ENCODE measurements around the gene AGBL1.

Gene AGBL1

GRCh38 chr15:86333819-86334218 is 254.1 kb downstream of the AGBL1 start:
- no peak for DNase-seq

DNA sequence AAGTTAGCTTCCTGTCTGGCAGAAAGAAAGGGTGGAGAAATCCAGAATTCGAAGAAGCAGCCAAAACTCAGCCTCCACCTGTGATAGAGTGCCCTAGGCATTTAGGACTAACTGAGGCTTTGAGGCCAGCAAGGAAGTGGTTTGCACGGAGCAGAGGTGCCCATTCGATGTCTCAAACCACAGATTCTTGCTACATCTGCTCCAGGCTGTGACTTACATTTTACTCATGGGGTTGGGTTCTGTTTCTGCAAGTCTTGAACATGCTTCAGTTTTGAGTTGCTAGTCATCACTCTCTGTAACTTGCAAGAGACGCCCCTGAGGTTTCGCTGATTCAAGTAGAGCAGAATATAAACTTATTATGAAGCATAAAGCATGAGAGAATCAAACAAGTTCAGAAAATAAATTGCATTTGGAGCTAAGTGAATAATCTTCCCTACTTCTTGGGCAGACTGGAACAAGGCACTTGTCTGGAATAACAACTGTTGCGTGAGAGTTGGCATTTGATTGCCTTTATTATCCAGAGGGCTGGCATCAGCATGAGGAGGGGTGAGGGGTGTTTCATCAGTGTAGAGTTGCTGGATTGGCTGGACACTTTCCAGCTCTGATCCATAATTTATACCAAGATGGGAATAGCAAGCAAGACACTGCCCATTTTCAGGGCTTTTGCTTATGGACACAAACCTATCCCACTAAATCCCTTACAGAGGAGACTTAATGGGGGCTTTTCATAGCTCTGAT is 256.5 kb downstream of the AGBL1 start:
- DNase-seq = no peak

DNA sequence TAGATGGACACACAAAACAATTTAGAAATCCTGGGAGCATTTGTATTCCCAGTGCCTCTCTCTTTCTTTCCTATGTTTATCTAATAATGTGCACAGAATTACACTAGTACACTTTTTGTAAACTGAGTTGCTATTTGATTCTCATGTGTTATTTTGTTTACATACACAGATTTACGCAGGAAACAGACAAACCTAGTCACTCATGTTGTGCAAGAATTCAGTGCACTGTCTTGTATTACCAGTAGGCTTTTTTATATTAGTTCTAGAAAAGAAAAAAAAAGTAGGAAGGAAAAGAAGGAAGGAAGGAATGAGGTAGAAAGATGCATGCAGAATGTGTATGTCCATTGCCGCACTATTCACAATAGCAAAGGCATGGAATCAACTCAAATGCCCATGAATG is 257.4 kb downstream of the AGBL1 start:
- no peak for DNase-seq

- no peak for DNase-seq
Observed at GRCh38 chr15:86347245-86347644, 267.6 kb downstream of the AGBL1 start.

- no peak for DNase-seq
Observed at GRCh38 chr15:86349565-86349964, 269.9 kb downstream of the AGBL1 start.

- DNase-seq = no peak
Observed at GRCh38 chr15:86353213-86353612, 273.5 kb downstream of the AGBL1 start.

- no peak for DNase-seq
Observed at GRCh38 chr15:86355361-86355760, 275.7 kb downstream of the AGBL1 start.

DNA sequence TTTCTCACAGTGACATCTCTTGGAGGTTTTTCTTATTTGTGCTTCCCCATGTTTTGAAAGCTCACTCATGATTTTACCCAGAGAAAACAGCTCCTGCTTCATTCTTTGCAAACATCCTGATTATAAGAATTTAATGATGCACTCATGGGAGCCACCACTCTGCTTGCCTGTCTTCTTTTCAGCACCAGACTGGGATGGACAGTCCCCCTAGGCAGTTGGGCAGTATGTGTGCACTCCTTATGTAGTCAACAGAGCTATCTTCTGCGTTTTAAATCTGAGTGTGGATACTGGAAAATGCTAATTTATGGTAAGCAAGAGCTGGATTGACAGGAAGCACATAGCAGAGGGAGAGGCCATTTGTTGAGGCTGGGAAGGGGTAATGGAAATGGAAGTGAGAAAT is 276.1 kb downstream of the AGBL1 start:
- no peak for DNase-seq

DNA sequence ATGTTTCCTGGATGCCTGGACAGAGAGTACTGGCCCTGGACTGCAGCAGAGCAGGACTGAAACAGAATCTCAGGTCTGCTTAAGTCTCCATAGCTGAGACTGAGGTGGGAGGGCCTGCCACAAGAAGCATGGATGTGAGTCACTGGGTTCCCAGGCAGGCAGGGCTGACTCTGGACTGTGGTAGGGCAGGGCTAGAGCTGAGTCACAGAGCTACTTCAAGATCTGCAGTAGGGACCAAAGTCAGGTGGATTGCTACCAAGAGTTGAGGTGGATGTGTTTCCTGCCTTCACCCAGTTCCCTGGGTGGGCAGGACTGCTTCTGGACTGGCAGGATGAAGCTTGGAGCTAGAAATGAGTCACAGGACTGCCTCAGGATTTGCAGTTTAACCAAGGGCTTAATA is 282.9 kb downstream of the AGBL1 start:
- no peak for DNase-seq

DNA sequence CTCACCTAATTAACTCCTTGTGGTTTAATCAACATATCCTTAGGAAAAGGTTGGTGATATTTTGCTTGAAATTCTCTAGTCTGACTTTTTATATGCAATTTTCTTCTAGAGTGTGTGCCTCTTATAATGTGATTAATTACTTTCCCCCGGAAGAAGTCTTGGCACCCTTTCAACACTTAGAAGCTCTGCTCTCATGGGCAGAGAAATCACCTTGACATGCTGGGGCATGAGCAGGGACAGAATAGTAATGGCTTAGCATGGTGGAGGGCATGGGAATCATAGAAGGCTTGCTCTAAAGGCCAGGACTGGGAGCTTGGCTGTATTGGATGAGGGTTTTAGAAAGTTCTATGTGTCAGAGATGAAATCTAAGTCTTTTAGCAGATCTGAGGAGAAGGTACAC is 293.5 kb downstream of the AGBL1 start:
- no peak for DNase-seq

DNA sequence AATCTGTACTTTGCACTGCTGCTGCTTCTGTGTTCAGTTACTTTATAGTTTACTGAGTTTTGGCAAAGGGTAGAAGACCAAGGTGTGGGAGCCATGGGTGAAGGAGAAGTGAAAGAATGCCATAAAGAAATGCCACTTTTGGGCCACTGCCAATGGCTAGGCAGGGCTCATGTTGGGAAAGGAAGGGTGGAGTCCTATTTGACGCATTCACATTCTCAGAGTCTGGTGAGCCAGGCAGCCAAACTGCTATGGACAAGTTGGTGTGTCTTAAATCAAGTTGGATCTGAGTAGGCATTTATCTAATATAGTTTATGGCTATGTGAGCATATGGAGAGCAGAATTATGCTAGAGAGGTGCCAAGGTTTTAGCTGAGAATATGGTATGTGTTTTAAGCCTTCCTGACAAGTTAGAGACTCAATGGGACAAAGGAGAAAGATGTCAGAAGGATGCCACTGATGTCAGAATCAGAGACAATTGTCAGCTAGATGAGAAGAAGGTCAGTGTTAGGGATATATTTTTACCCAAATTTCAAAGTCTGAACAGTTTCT is 296.1 kb downstream of the AGBL1 start:
- DNase-seq = no peak

- DNase-seq = no peak
Observed at GRCh38 chr15:86377914-86378313, 298.2 kb downstream of the AGBL1 start.

DNA sequence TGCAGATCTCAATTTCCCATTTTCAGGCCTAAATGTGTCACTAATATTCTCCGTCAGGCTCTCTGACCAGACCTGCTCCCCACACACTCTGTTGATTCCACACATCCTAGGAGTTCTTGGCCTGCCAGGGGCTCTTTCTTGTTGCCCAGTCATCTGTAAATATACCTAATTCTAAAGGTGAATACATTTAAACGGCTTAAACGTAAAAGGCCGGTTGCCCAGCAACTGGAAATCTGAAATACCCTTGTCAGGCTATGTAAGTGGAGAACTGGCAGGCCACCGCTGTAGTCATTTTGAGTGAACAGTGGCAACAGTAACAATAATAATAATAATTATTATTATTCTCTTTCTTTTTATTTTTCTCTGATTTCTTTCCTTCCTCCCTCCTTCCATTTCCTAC is 302.7 kb downstream of the AGBL1 start:
- DNase-seq = no peak

DNA sequence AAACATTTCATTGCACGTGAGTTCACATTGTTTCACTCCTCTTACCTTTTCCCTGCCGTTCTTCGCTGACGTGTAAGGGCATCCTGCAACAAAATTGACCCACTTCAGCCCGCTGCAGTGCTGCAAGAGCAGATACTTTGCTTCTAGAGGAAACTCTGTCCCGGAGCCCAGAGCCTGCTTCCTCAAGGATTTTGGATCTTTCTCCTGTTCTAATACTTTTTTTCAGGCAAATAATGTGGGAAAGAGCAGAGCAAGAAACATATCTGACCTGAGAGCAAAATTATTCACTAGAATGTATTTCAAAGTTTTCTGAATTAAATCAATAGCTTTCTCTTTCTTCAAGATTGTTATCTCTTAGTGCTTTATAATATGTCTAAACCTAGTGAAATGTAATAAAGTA is 303.9 kb downstream of the AGBL1 start:
- no peak for DNase-seq

DNA sequence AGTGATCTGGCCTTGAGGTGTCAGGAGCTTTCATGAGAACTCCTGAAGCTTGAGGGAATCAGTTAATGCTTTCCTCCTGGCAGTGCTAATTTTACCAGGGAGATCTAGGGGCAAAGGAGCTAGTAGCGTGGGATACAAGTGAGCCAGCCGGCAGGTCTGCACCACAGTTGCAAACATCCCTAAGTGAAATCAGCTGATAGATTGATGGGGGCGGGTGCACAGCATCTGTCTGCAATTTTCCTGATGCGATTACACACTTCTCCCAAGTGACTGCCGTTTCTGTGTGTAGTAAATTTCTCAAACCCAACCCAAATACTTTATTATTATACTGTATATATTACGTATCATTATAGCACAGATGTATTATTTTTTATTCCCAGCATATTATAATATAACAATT is 304.5 kb downstream of the AGBL1 start:
- no peak for DNase-seq

- DNase-seq = no peak
Observed at GRCh38 chr15:86392296-86392695, 312.6 kb downstream of the AGBL1 start.

GRCh38 chr15:86392874-86393273 is 313.2 kb downstream of the AGBL1 start:
- no peak for DNase-seq

GRCh38 chr15:86394866-86395265 is 315.2 kb downstream of the AGBL1 start:
- DNase-seq = no peak

DNA sequence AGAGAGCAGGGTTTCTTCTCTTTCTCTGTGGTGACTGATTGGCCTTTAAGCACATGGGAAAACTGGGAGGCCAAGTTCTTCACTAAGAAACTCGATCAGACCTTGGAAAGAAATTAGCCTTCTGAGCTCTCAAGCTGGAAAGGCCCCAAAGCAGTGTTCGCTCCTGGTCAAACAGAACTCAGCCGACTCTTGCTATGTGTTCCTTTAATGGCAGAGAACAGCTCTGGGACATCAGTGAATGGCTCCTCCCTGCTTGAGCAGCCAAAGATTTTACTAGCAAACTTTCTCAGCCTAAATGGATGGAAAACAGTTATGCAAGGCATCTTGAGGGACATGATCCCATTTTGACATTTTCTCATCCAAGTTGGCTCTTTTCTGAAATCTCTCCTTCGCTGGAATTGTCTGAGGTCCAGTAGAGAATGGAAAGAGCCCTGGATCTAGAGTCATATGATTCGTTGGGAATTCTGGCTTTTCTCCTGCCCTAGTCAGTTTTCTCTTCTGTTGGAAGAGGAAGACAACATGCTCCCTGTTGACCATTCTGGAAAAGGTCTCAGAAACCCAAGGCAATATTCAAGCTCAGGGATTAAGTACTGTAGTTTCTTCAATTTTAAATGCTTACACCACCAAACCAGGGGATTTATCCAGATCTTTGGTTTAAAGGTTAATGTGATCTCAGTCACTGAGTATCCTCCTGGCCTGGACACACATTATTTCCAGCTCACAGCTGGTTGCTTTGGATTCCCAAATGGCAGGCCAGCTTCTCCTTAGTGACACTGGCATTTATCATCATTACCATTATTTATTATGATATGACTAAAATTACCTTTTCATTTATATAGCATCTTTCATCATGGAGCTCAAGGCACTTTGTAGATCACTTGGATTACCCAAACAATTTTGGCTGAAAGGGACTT is 319.6 kb downstream of the AGBL1 start:
- DNase-seq = no peak

DNA sequence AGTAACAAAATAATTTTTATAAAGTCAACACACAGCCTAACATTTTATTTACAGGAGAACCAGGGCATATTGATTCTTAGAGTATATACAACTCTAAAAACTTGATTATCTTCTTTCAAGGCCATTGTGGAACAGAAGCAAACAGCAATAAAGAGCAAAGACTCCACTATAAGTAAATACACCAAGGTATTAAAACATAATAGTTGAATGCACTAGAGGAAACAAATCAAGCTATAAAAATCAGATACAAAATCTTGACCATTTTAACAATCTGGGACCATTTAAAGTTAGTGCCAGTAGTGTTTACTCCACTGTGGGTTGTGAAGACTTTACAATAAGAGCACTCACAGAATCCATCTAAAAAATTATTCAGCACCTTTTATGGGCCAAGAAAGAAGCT is 323.6 kb downstream of the AGBL1 start:
- no peak for DNase-seq

DNA sequence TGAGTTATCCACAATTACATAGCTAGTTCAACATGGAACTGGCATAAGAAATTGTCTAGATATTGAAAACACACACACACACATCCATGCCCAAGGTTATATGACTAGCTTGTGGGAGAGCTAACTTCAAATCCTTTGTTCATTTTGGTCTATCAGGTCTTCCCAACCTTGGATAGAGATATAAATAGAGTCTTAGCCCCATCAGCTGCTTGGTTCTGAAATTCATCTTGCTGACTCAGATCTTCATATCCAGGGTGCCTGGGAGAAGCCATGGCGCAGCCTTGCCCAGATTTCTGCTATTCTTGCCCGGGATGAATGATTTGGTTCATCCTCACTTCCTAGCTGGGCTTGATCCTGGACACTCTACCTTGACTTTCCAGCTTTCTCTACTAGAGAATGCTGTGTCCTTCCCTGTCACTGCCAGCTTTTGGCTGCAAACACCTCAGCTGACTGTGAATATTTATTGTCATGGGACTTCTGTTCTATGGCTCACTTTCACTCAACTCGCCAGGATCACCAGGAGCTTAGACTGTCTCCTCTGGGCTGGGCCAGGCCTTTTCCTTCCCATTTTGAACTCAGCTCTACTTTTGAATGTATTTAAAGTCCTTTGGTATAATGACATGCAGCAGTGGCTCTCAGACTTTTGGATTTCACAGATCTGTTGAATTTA is 324.4 kb downstream of the AGBL1 start:
- no peak for DNase-seq

GRCh38 chr15:86408261-86408660 is 328.6 kb downstream of the AGBL1 start:
- DNase-seq = no peak

GRCh38 chr15:86411916-86412315 is 332.2 kb downstream of the AGBL1 start:
- DNase-seq = no peak

Data from NCI-H69 (cell line).